ENCODE data around the gene CCL27.

DNA sequence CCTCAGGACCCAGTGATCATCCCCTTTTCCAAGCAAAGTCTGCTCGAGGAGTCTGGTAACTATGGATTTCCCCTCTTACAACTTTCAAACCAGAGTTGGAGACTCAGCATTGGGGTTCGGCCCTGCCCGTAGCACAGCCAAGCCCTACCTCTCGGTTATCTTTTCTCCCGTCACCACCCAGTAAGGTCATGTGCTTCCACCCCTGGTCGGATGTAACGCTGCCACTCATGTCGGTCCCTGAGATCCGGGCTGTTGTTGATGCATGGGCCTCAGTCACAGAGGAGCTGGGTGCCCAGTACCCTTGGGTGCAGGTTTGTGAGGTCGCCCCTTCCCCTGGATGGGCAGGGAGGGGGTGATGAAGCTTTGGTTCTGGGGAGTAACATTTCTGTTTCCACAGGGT is 14.8 kb downstream of the CCL27 start:
- TF ChIP-seq, protein P1, sequence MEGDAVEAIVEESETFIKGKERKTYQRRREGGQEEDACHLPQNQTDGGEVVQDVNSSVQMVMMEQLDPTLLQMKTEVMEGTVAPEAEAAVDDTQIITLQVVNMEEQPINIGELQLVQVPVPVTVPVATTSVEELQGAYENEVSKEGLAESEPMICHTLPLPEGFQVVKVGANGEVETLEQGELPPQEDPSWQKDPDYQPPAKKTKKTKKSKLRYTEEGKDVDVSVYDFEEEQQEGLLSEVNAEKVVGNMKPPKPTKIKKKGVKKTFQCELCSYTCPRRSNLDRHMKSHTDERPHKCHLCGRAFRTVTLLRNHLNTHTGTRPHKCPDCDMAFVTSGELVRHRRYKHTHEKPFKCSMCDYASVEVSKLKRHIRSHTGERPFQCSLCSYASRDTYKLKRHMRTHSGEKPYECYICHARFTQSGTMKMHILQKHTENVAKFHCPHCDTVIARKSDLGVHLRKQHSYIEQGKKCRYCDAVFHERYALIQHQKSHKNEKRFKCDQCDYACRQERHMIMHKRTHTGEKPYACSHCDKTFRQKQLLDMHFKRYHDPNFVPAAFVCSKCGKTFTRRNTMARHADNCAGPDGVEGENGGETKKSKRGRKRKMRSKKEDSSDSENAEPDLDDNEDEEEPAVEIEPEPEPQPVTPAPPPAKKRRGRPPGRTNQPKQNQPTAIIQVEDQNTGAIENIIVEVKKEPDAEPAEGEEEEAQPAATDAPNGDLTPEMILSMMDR (IDR thresholded peaks at IDR 0.05): no peak
- TF ChIP-seq EP300 (IDR thresholded peaks at IDR 0.05) (no peak), POLR2AphosphoS5 (IDR thresholded peaks at IDR 0.05) (no peak)
